GM19397 (cell line): ENCODE results near the gene SPOPL.
A peak's percentile ranks its signal among the peaks of the same experiment; 100 is the strongest.

Experiments
- ATAC-seq: cut with Tn5 transposase; IDR thresholded peaks from one replicate; pipeline ENCODE4 v1.9.1; 2021; ENCODE audit warnings: mild to moderate bottlenecking, moderate library complexity; ENCODE audit not compliant: unreplicated experiment

Gene SPOPL

GRCh38 chr2:138494265-138494966, 7.2 kb upstream of the SPOPL start:
- ATAC-seq = no peak

- ATAC-seq = no peak
Observed at GRCh38 chr2:138495384-138495783, 6.2 kb upstream of the SPOPL start.

- no peak for ATAC-seq
Observed at GRCh38 chr2:138496096-138496651, 5.4 kb upstream of the SPOPL start.

GRCh38 chr2:138497294-138497693, 4.3 kb upstream of the SPOPL start:
- ATAC-seq = no peak

- ATAC-seq = no peak
Observed at GRCh38 chr2:138499684-138500083, 1.9 kb upstream of the SPOPL start.

- ATAC-seq = peak; percentile 18
Observed at GRCh38 chr2:138500592-138501424, 762 bp upstream of the SPOPL start.

GRCh38 chr2:138502255-138503086, 901 bp downstream of the SPOPL start:
- peak; percentile 2 for ATAC-seq

- no peak for ATAC-seq
Observed at GRCh38 chr2:138503087-138503442, 1.5 kb downstream of the SPOPL start.

GRCh38 chr2:138503652-138504051, 2.1 kb downstream of the SPOPL start:
- no peak for ATAC-seq

- no peak for ATAC-seq
Observed at GRCh38 chr2:138504092-138504491, 2.5 kb downstream of the SPOPL start.

GRCh38 chr2:138504546-138505235, 3.1 kb downstream of the SPOPL start:
- ATAC-seq = no peak

- no peak for ATAC-seq
Observed at GRCh38 chr2:138507267-138507666, 5.7 kb downstream of the SPOPL start.

GRCh38 chr2:138510319-138510718, 8.7 kb downstream of the SPOPL start:
- no peak for ATAC-seq

GRCh38 chr2:138512672-138513071, 11.1 kb downstream of the SPOPL start:
- ATAC-seq = no peak

GRCh38 chr2:138514173-138514572, 12.6 kb downstream of the SPOPL start:
- ATAC-seq = no peak

GRCh38 chr2:138515092-138515491, 13.5 kb downstream of the SPOPL start:
- no peak for ATAC-seq

GRCh38 chr2:138516030-138516704, 14.6 kb downstream of the SPOPL start:
- ATAC-seq = no peak

- no peak for ATAC-seq
Observed at GRCh38 chr2:138518860-138519259, 17.3 kb downstream of the SPOPL start.

GRCh38 chr2:138521821-138522220, 20.3 kb downstream of the SPOPL start:
- ATAC-seq = no peak

- peak; percentile 58 for ATAC-seq
Observed at GRCh38 chr2:138522556-138522955, 21.0 kb downstream of the SPOPL start.
